MM.1S (cell line): ENCODE measurements around the gene SLC19A2.

Experiments
- EZH2 ChIP-seq: fragments of 300-600 bp; sonication (generic); optimal IDR thresholded peaks from 2 replicates; pipeline ENCODE3; 2017; ENCODE audit warnings: low read depth, mild to moderate bottlenecking, antibody characterized with exemption, low read length, mixed read lengths
- EZH2phosphoT487 ChIP-seq: fragments of 300-600 bp; sonication (generic); IDR thresholded peaks from 2 replicates; pipeline ENCODE4 v1.6.1; 2018; ENCODE audit warnings: antibody characterized with exemption, low read length
- TF ChIP-seq, protein P1 (sequence below): fragments of 300-600 bp; sonication (generic); IDR thresholded peaks from 2 replicates; pipeline ENCODE4 v1.5.1; 2016; ENCODE audit warnings: antibody characterized with exemption, low read length, mixed read lengths

GRCh38 chr1:169456029-169456428, 29.7 kb downstream of the SLC19A2 start:
- TF ChIP-seq, protein P1, sequence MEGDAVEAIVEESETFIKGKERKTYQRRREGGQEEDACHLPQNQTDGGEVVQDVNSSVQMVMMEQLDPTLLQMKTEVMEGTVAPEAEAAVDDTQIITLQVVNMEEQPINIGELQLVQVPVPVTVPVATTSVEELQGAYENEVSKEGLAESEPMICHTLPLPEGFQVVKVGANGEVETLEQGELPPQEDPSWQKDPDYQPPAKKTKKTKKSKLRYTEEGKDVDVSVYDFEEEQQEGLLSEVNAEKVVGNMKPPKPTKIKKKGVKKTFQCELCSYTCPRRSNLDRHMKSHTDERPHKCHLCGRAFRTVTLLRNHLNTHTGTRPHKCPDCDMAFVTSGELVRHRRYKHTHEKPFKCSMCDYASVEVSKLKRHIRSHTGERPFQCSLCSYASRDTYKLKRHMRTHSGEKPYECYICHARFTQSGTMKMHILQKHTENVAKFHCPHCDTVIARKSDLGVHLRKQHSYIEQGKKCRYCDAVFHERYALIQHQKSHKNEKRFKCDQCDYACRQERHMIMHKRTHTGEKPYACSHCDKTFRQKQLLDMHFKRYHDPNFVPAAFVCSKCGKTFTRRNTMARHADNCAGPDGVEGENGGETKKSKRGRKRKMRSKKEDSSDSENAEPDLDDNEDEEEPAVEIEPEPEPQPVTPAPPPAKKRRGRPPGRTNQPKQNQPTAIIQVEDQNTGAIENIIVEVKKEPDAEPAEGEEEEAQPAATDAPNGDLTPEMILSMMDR: no peak
- TF ChIP-seq EZH2 (no peak), EZH2phosphoT487 (no peak)
